Thyroid gland (tissue), 4 donors: ENCODE measurements around the gene MBD6. TPM values are rescaled to one million over a fixed set of nuclear protein-coding genes. Genes with fewer than 3 reads are reported as not detected.
A peak's percentile ranks its signal among the peaks of the same experiment; 100 is the strongest.

Experiments
- DNase-seq, 2 donors: peaks; one replicate each; pipeline ENCODE4 v3.0.0-alpha.2; 2019
- H3K27ac ChIP-seq, 3 donors: fragments of 200-600 bp; sonication (generic); 1 replicate in 2 of 3; 2 replicates in 1 of 3; pipeline ENCODE4 v1.5.1; 2016 to 2019; ENCODE audit warnings: mild to moderate bottlenecking in 1 of 3, moderate library complexity in 1 of 3
- H3K27me3 ChIP-seq: fragments of 200-600 bp; sonication (generic); one replicate; pipeline ENCODE4 v1.5.1; 2019
- H3K36me3 ChIP-seq, 2 donors: fragments of 200-600 bp; sonication (generic); one replicate each; pipeline ENCODE4 v1.5.1; 2016 to 2019
- H3K4me1 ChIP-seq, 2 donors: fragments of 200-600 bp; sonication (generic); one replicate each; pipeline ENCODE4 v1.5.1; 2017 to 2019
- H3K4me3 ChIP-seq, 3 donors: fragments of 200-600 bp; sonication (generic); replicated peaks in 1 of 3; 1 replicate in 2 of 3; 2 replicates in 1 of 3; pipeline ENCODE4 v1.5.1; 2016; ENCODE audit warnings: mild to moderate bottlenecking in 1 of 3
- H3K9me3 ChIP-seq: fragments of 200-600 bp; sonication (generic); one replicate; pipeline ENCODE4 v1.5.1; 2017
- POLR2A ChIP-seq, 2 donors: fragments of 450-650 bp; IDR thresholded peaks; one replicate each; pipeline ENCODE4 v1.6.1; 2017; ENCODE audit warnings: antibody characterized with exemption in 2 of 2, mild to moderate bottlenecking in 2 of 2, moderate library complexity in 1 of 2
- WGBS, 2 donors: methylation state at CpG; one replicate each; pipeline ENCODE4 v1.1.5; 2017; 5-methylcytosine and 5-hydroxymethylcytosine counted together
- intact Hi-C: fragments of 100-400 bp; cut with DNase I; formaldehyde crosslinking; loops from one replicate; pipeline ENCODE4 v1.15.1; 2023
- total RNA-seq, 4 donors: library from RNA; depleted of rRNA; stranded (reverse); fragments of >200 nt; gene quantifications; one replicate each; pipeline ENCODE4 v1.2.3, GENCODE V29; 2016
- TF ChIP-seq, protein P1 (sequence below), 6 experiments: fragments of 200-600 bp in 3 of 6; fragments of 450-650 bp in 3 of 6; sonication (generic) in 3 of 6; IDR thresholded peaks; one replicate each; pipeline ENCODE4 v1.5.1; 2016 to 2019; ENCODE audit warnings: antibody characterized with exemption in 6 of 6, mild to moderate bottlenecking in 2 of 6, inconsistent platforms in 1 of 6, moderate library complexity in 1 of 6

The MBD6 gene, protein sequence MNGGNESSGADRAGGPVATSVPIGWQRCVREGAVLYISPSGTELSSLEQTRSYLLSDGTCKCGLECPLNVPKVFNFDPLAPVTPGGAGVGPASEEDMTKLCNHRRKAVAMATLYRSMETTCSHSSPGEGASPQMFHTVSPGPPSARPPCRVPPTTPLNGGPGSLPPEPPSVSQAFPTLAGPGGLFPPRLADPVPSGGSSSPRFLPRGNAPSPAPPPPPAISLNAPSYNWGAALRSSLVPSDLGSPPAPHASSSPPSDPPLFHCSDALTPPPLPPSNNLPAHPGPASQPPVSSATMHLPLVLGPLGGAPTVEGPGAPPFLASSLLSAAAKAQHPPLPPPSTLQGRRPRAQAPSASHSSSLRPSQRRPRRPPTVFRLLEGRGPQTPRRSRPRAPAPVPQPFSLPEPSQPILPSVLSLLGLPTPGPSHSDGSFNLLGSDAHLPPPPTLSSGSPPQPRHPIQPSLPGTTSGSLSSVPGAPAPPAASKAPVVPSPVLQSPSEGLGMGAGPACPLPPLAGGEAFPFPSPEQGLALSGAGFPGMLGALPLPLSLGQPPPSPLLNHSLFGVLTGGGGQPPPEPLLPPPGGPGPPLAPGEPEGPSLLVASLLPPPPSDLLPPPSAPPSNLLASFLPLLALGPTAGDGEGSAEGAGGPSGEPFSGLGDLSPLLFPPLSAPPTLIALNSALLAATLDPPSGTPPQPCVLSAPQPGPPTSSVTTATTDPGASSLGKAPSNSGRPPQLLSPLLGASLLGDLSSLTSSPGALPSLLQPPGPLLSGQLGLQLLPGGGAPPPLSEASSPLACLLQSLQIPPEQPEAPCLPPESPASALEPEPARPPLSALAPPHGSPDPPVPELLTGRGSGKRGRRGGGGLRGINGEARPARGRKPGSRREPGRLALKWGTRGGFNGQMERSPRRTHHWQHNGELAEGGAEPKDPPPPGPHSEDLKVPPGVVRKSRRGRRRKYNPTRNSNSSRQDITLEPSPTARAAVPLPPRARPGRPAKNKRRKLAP
- 10 to 100 TPM; 18.9 to 59.7 (median 51.9) TPM for total RNA-seq

DNA sequence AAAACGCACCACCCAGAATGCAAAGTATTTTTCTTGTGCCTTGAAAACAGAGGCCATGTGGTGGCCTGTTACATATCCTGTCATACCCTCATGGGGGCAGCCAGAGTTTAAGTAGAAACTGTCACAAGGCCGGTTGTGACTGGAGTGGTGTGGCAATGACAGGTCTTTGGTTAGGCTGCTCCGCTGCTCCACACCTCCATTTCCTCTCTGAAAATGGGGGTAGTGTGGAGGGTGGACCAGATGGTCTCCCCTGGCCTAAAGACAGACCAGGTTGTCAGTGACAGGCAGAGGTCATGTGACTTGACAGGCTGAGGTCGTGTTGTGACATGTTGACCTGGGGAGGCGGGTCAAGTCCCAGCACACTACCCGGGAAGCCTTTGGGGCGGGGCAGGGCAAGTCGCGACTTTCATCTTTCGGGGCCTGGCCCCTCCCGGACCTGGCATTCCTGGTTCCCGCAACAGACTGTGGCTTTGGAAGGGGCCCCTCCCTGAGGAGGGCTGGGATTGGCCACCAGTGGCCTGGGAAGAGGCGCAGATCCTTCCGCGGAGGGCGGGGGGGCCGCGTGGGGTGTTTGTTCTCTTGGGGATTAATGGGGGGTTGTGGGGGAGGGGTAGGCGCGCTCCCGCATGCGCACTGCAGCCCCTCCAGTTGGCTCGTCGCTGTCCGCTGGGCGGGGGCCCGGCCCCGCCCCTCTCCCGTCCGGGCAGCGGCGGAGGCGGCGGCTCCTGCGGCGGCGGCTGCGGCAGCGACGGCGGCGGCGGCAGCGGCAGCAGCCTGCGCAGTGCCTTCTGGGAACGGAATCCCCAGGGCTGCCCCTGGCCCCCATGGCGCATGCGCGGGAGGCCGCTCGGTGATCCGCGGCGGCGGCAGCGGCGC lies at the start of gene MBD6:
TSS of gene MBD6 (plus strand) at position 814 of the 876 bp plus-strand sequence. CDS start 1,480 bp downstream, outside the sequence.
- Histone ChIP-seq H3K27me3 (no peaks in the 10 kb centered on the region), H3K4me1 (peaks cover 46 to 60% of the 10 kb centered on the region in 2 donors), H3K36me3 (peaks cover 17 to 22% of the 10 kb centered on the region in 2 donors), H3K9me3 (no peaks in the 10 kb centered on the region), H3K27ac (peak within 1 kb of the TSS; percentile 98 to 100 (median 99)), H3K4me3 (peak within 1 kb of the TSS in 2 of 3 donors; percentile 69 to 73)
- peak; percentile 57 to 64 for TF ChIP-seq POLR2A (IDR thresholded peaks at IDR 0.05)
- TF ChIP-seq, protein P1, sequence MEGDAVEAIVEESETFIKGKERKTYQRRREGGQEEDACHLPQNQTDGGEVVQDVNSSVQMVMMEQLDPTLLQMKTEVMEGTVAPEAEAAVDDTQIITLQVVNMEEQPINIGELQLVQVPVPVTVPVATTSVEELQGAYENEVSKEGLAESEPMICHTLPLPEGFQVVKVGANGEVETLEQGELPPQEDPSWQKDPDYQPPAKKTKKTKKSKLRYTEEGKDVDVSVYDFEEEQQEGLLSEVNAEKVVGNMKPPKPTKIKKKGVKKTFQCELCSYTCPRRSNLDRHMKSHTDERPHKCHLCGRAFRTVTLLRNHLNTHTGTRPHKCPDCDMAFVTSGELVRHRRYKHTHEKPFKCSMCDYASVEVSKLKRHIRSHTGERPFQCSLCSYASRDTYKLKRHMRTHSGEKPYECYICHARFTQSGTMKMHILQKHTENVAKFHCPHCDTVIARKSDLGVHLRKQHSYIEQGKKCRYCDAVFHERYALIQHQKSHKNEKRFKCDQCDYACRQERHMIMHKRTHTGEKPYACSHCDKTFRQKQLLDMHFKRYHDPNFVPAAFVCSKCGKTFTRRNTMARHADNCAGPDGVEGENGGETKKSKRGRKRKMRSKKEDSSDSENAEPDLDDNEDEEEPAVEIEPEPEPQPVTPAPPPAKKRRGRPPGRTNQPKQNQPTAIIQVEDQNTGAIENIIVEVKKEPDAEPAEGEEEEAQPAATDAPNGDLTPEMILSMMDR (IDR thresholded peaks at IDR 0.05): no peak
- peak; percentile 92 to 95 for DNase-seq
- intact Hi-C loops: no loop called here
- WGBS, 2 donors: 5 to 7% methylated on average over 10 to 13 of the region's 57 CpGs

DNA sequence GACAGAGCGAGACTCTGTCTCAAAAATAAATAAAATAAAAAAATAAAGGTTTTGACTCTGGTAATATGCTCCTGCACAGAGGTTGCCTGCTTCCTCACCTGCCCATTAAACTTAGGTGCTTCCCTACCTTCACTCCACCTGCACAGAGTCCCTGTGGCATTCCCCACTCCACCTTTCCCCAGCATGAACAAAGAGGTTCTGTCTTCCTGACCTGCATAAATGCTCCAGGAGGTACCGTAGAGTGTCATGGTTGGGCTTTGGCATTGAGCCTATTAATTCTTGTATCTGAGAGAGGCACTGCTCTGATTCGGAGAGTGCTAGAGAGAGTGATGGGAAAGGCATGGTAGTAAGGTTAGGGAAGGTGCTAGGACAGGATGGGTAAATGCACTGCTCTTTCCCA lies 49.2 kb upstream of the MBD6 start:
- TF ChIP-seq POLR2A (IDR thresholded peaks at IDR 0.05): no peak
- TF ChIP-seq, protein P1 (IDR thresholded peaks at IDR 0.05): no peak
- H3K36me3 ChIP-seq: no peaks in the 10 kb centered on the region
- H3K27me3 ChIP-seq: peaks cover 14% of the 10 kb centered on the region
- no peak for DNase-seq
- WGBS, 2 donors: 36 to 40% methylated on average over 3 of the region's 3 CpGs
- peaks cover 13 to 16% of the 10 kb centered on the region in 2 donors for H3K4me1 ChIP-seq
- H3K27ac ChIP-seq: no peak overlapping the region
- intact Hi-C loops: no loop called here
- H3K9me3 ChIP-seq: no peaks in the 10 kb centered on the region
- H3K4me3 ChIP-seq: no peak overlapping the region

DNA sequence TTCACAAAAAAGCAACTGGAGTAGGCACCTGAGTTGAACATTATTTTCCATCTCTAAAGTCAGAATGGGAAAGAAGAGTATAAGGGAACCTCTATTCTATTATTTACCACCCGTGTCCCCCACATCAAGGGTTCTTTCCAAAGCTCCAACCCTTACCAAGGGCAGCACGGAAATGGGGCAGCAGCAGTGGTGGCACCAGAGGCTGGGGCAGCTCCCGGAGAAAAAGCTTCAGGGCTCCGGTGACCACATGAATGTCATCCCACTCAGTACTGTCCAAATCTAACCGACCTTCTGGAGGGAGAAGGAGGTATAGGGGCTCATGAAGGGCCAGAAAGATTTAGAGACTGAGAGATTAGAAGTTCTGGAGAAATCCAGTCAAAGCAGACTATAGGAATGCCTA lies 48.7 kb upstream of the MBD6 start:
- no peak for DNase-seq
- TF ChIP-seq, protein P1 (IDR thresholded peaks at IDR 0.05): no peak
- TF ChIP-seq POLR2A (IDR thresholded peaks at IDR 0.05): no peak
- H3K27ac ChIP-seq: no peak overlapping the region
- H3K4me1 ChIP-seq: peaks cover 13 to 16% of the 10 kb centered on the region in 2 donors
- intact Hi-C loops: no loop called here
- H3K36me3 ChIP-seq: no peaks in the 10 kb centered on the region
- H3K27me3 ChIP-seq: peaks cover 14% of the 10 kb centered on the region
- H3K4me3 ChIP-seq: no peak overlapping the region
- WGBS, 2 donors: 89 to 91% methylated on average over 5 of the region's 5 CpGs
- H3K9me3 ChIP-seq: no peaks in the 10 kb centered on the region

DNA sequence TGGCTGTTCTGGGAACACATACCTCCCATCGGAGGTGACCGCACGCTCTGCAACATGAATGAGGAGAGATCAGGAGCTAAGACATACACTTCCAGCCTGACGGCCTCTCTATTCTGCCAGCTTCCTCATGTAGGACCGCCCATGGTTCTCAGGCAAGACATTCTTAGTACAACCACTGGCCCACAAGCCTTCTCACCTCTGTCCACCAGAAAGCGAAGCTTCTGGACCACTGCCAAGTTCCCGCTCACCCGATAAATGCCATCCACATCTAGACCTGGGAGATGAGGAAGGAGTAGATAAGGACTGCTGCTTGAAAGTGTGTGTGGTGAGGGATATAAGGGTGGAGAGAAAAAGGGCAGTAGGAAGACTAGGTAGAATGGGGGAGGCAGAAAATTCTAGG lies 48.2 kb upstream of the MBD6 start:
- Histone ChIP-seq H3K27ac (no peak overlapping the region), H3K9me3 (no peaks in the 10 kb centered on the region), H3K4me1 (peaks cover 13 to 16% of the 10 kb centered on the region in 2 donors), H3K4me3 (no peak overlapping the region), H3K27me3 (peaks cover 14% of the 10 kb centered on the region), H3K36me3 (no peaks in the 10 kb centered on the region)
- no peak for DNase-seq
- TF ChIP-seq, protein P1 (IDR thresholded peaks at IDR 0.05): no peak
- TF ChIP-seq POLR2A (IDR thresholded peaks at IDR 0.05): no peak
- 69 to 74% methylated on average over 8 of the region's 8 CpGs for WGBS, 2 donors
- intact Hi-C loops: no loop called here
